ENCODE results near the gene CMTM3. TPM values are rescaled to one million over a fixed set of nuclear protein-coding genes. Genes with fewer than 3 reads are reported as not detected.
"Not testable (repeated sequence)": the region's sequence is repeated elsewhere in the genome, so short reads cannot be mapped to it uniquely, and the experiment has no call there.

CMTM3 gene
- total RNA-seq, 2 donors from 2014 or later: 82.4 to 90.6 TPM

DNA sequence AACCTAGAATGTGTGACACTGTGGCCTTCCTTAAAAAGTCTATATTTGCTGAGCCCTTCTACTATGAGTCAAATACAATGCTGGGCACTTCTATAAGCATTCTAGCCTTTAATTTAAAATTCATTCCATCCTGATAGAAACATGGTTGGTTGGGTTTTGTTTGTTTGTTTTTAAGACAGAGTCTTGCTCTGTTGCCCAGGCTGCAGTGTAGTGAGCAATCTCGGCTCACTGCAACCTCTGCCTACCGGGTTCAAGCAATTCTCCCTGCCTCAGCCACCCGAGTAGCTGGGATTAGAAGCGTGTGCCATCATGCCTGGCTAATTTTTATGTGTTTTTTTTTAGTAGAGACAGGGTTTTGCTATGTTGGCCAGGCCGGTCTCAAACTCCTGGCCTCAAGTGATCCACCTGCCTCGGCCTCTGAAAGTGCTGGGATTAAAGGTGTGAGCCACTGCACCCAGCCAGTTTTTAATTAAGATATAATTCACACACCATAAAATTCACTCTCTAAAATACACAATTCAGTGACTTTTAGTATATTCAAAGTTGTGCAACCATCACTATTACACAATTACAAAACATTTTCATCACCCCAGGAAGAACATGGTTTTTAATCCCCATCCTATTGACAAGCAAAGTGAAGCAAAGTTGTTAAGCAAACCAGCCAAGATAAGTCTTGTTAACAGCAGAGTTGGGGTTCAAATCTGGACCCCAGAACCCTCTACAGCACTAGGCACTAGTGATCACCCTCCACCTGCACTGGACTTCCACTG lies 49.3 kb downstream of the CMTM3 start:
- Mint-ChIP-seq H3K36me3 (ENCODE audit: insufficient read depth in 2 of 2) (no peaks in the 10 kb centered on the region), H3K27me3 (ENCODE audit: low read depth) (no peaks in the 10 kb centered on the region), H3K27ac (no peak overlapping the region), H3K4me1 (ENCODE audit: low read depth) (peaks cover 9% of the 10 kb centered on the region), H3K4me3 (no peak overlapping the region), H3K9me3 (no peaks in the 10 kb centered on the region)
- ATAC-seq (replicated peaks in 1 of 2): no peak
- no peak for DNase-seq

DNA sequence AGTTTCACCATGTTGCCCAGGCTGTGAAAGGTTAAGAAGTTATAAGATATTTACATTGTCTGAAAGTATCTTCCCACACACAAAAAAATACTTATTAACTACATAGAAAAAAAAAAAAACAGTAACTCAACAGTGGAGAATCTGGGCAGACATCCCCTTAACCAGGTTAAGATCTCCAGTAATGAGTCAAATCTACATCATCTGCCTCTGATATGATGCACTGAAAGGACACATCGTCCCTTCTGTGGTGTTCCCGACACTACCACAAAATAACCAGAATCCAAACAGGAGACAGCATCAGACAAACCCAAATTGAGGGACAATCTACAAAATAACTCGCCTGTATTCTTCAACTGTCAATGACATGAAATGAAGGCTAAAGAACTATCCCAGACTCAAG lies 52.0 kb downstream of the CMTM3 start:
- Mint-ChIP-seq H3K4me1 (ENCODE audit: low read depth) (no peaks in the 10 kb centered on the region), H3K36me3 (ENCODE audit: insufficient read depth in 2 of 2) (no peaks in the 10 kb centered on the region), H3K4me3 (no peak overlapping the region), H3K9me3 (no peaks in the 10 kb centered on the region), H3K27ac (no peak overlapping the region), H3K27me3 (ENCODE audit: low read depth) (no peaks in the 10 kb centered on the region)
- no peak for DNase-seq
- ATAC-seq (replicated peaks in 1 of 2): no peak

DNA sequence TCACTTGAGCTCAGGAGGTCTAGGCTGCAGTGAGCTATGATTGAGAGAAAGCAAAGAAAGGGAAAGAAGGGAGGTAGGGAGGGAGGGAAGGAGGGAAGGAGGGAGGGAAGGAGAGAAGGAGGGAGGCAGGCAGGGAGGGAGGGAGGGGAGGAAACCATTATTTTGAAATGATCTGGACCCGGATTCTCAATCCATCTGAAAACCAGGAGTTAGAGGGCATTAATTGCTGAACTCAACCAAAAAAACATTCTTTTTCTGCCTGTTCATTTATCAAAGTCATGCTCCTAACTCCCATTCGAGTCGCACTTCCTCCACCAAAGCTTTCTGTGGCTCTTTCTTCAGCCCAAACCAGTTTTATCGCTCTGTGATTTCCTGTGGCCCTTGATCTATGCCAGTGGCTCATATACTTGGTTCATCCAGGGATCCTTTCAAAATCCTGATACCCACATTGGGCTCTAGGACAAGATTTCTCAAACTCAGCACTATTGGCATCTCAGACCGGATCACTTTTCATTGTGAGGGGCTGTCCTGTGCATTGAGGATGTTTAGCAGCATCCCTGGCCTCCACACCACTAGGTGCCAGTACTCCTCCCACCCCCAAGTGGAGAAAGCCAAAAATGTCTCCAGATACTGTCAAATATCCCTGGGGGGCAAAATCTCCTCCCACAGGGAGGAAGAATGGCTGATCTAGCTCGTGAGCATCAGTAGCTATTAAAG lies 53.8 kb downstream of the CMTM3 start:
- Mint-ChIP-seq H3K4me1 (ENCODE audit: low read depth) (no peaks in the 10 kb centered on the region), H3K4me3 (no peak overlapping the region), H3K27ac (no peak overlapping the region), H3K27me3 (ENCODE audit: low read depth) (no peaks in the 10 kb centered on the region), H3K9me3 (no peaks in the 10 kb centered on the region), H3K36me3 (ENCODE audit: insufficient read depth in 2 of 2) (no peaks in the 10 kb centered on the region)
- ATAC-seq (replicated peaks in 1 of 2) (no peak), DNase-seq (no peak)

DNA sequence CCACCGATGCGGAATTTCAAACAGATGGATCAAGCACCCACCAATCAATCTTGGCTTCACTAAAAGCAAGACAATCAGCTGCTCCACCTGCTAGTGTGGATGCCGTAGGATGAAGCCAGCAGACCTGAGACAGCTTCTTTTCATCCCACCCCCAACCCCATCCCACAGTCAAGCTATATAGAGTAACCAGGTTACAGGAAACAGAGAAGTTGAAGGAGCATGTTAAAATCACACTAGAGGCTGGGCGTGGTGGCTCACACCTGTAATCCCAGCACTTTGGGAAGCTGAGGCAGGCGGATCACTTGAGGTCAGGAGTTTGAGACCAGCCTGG lies 54.3 kb downstream of the CMTM3 start:
- Mint-ChIP-seq H3K4me3 (no peak overlapping the region), H3K9me3 (no peaks in the 10 kb centered on the region), H3K27ac (no peak overlapping the region), H3K27me3 (ENCODE audit: low read depth) (no peaks in the 10 kb centered on the region), H3K36me3 (ENCODE audit: insufficient read depth in 2 of 2) (no peaks in the 10 kb centered on the region), H3K4me1 (ENCODE audit: low read depth) (no peaks in the 10 kb centered on the region)
- ATAC-seq (replicated peaks in 1 of 2) (no peak), DNase-seq (no peak)

DNA sequence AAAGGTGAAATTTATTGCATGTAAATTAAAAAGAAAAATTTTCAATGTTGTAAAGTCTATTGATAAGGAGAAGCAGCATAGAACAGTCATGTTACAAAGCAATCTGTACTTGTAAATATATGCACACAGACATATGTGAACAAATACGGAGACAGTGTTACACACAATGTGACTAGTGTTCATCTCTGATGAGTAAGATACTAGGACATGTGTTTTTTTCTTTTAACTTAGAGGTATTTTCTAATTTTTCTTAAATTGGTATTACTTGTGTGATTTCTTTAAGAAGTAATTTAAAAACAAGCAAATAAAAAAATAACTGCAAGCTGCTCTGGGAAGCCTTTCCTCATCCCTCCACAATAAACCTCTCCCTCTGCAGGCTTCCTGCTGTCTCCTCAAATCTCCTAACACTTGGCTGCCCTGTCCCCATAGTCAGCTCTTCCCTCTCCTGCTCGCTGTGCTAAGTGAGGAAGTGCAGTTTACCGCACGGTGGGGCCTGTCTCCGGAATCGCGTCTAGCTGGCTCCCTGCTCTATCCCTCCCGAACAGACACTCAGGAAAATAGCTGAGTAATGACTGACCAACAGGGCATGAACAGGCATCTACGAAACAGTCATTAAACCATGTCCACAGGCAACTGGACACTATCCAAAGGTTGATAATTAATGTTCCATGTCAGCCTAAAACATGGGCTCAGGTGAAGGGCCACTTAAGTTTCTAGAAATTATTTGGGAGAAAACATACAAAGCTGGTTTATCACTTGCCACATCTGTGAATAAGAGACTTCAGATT lies 56.1 kb downstream of the CMTM3 start:
- no peaks in the 10 kb centered on the region for H3K4me1 Mint-ChIP-seq (ENCODE audit: low read depth)
- DNase-seq (no peak), ATAC-seq (replicated peaks in 1 of 2) (no peak)
- H3K27ac Mint-ChIP-seq: no peak overlapping the region
- no peaks in the 10 kb centered on the region for H3K9me3 Mint-ChIP-seq
- H3K36me3 Mint-ChIP-seq (ENCODE audit: insufficient read depth in 2 of 2): no peaks in the 10 kb centered on the region
- H3K4me3 Mint-ChIP-seq: no peak overlapping the region
- no peaks in the 10 kb centered on the region for H3K27me3 Mint-ChIP-seq (ENCODE audit: low read depth)

DNA sequence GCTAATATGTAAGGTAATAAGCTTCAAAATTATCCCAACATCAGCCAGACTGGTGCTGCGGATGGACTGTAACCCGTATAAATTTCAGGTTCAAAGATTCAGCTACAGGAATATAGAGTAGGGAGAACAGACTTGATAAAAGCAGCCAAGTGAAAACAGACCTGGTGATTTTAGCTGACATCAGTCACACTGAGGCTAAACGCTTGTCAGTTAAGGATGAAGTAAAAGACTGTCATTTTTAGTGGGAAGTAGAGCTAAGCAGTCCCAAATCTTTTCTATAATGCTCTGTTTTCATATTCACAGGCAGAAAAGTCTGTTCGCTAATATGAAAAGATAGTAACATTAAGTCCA lies 56.7 kb downstream of the CMTM3 start:
- H3K9me3 Mint-ChIP-seq: no peaks in the 10 kb centered on the region
- H3K36me3 Mint-ChIP-seq (ENCODE audit: insufficient read depth in 2 of 2): no peaks in the 10 kb centered on the region
- no peaks in the 10 kb centered on the region for H3K27me3 Mint-ChIP-seq (ENCODE audit: low read depth)
- no peak for DNase-seq
- no peaks in the 10 kb centered on the region for H3K4me1 Mint-ChIP-seq (ENCODE audit: low read depth)
- no peak overlapping the region for H3K4me3 Mint-ChIP-seq
- no peak overlapping the region for H3K27ac Mint-ChIP-seq
- ATAC-seq (replicated peaks in 1 of 2): no peak

DNA sequence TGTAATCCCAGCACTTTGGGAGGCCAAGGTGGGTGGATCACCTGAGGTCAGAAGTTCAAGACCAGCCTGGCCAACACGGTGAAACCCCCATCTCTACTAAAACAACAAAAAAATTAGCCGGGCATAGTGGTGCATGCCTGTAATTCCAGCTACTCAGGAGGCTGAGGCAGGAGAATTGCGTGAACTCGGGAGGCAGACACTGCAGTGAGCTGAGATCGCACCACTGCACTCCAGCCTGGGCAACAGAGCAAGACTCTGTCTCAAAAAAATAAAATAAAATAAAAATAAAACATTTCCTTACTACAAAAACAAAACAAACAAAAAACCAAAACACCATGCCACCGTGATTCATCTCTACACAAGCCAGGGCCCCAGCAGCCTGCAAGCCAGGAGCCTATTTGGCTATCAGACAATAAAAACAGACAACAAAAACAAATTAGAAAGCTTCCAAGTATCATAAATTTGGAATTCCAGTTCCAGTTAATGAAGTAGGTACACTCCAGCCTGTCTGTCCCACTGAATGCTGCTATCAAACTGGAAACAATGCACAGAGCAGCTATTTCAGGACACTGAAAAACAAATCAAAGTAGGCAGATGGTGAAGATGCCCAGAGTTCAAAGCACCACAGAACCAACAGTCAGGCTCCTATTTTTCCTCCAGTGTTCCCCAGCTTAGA lies 57.3 kb downstream of the CMTM3 start:
- H3K9me3 Mint-ChIP-seq; ATAC-seq (replicated peaks in 1 of 2); DNase-seq; H3K36me3 Mint-ChIP-seq (ENCODE audit: insufficient read depth in 2 of 2); H3K27ac Mint-ChIP-seq; H3K4me3 Mint-ChIP-seq; H3K4me1 Mint-ChIP-seq (ENCODE audit: low read depth); H3K27me3 Mint-ChIP-seq (ENCODE audit: low read depth): not testable (repeated sequence)

DNA sequence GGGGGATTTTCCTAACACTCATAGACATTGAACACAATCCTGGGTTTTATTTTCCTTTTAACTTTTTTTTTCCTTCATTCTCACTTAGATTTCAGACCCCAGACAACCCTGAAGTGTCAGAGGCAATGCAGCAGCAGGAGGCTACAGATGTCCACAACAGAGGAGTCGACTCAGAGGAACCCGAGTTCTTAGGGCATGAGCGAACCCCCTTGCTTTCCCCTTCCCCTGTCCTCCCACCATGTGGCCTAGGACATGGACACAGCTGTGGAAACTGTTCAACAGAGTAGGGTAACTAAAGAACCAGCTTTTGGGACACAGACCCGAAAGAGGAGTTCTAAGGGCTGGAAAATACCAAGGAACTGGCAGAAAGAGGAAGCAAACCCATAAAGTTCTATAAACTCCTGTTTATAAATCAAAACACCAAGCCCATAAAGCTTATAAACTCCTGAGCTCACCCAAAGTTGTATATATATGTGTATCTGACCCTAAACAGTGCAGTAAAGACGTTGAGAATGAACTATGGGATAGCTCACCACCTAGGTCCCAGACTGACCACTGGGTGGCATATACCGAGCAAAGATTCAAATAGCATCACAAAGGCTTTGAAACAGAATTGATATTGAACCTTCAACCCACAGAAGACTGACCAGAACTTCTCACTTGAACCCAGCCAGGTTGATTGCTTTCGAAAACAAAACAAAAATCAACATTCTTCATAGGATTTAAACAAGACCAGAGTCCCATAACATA lies 58.1 kb downstream of the CMTM3 start:
- peak in 1 of 2 donors; percentile 45 for ATAC-seq (replicated peaks in 1 of 2)
- DNase-seq: no peak
- H3K36me3 Mint-ChIP-seq (ENCODE audit: insufficient read depth in 2 of 2): no peaks in the 10 kb centered on the region
- no peaks in the 10 kb centered on the region for H3K4me1 Mint-ChIP-seq (ENCODE audit: low read depth)
- no peaks in the 10 kb centered on the region for H3K9me3 Mint-ChIP-seq
- no peaks in the 10 kb centered on the region for H3K27me3 Mint-ChIP-seq (ENCODE audit: low read depth)
- H3K27ac Mint-ChIP-seq: no peak overlapping the region
- no peak overlapping the region for H3K4me3 Mint-ChIP-seq

Other genes with a start within 250 kb of the CMTM3 start
- gene CDH5, start 238.0 kb upstream of the CMTM3 start, total RNA-seq: not detected
- not detected for gene BEAN1, start 177.4 kb upstream of the CMTM3 start, total RNA-seq
- gene TK2, start 54.6 kb upstream of the CMTM3 start, total RNA-seq: 10 to 100 TPM; 16.4 to 16.6 TPM
- gene CKLF, start 52.1 kb upstream of the CMTM3 start, total RNA-seq: 100 to 1,000 TPM; 163 to 172 TPM
- gene CMTM1, start 38.3 kb upstream of the CMTM3 start, total RNA-seq: 10 to 100 TPM; 10.1 to 14.4 TPM
- 1 to 10 TPM in 1 of 2 donors, under 1 TPM in 1; 0.31 to 1.2 TPM for gene CMTM2, start 25.2 kb upstream of the CMTM3 start, total RNA-seq
- gene CMTM4, start 92.0 kb downstream of the CMTM3 start, total RNA-seq: 1 to 10 TPM; 3.7 to 3.9 TPM
- gene DYNC1LI2, start 146.9 kb downstream of the CMTM3 start, total RNA-seq: 10 to 100 TPM; 60.0 to 67.6 TPM
- gene TERB1, start 196.9 kb downstream of the CMTM3 start, total RNA-seq: under 1 TPM in 1 of 2 donors, not detected in 1; 0.14 TPM
- 100 to 1,000 TPM in 1 of 2 donors, 10 to 100 TPM in 1; 94.5 to 100 TPM for gene NAE1, start 226.3 kb downstream of the CMTM3 start, total RNA-seq
- gene CA7, start 239.7 kb downstream of the CMTM3 start, total RNA-seq: not detected

Data from activated T-cell treated with anti-CD3 and anti-CD28 coated beads, Interleukin-2, amount 50 U/mL, for 72 hours (primary cell).